GM12873 (cell line): Measurements from ENCODE around the gene FAM124B.

Experiments used
- CTCF ChIP-seq: IDR thresholded peaks from 2 replicates; pipeline ENCODE4 v1.5.1; 2012; ENCODE audit warnings: low read depth, mild to moderate bottlenecking, moderate library complexity, low read length, control low read depth; ENCODE audit not compliant: insufficient read depth; ENCODE audit errors: missing control alignments

FAM124B gene

DNA sequence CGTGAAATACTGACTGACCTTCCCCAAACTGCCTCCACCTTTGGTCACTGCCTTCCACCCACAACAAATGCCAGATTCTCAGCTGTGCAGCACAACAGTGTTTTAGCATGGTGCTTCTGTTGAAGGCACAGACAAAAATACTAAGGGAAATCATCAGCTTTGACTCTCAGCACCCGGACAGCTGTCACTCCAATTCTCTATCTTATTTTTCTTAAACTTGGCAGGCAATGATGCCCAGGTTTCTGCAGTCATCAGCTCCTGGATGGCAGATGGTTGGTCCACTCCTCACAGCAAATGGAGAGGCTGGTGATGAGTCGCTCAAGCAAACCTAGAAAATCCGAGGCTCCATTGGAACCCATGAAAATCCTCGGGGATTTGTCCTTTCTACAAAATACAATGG lies 2.9 kb upstream of the FAM124B start:
- no peak for TF ChIP-seq CTCF

DNA sequence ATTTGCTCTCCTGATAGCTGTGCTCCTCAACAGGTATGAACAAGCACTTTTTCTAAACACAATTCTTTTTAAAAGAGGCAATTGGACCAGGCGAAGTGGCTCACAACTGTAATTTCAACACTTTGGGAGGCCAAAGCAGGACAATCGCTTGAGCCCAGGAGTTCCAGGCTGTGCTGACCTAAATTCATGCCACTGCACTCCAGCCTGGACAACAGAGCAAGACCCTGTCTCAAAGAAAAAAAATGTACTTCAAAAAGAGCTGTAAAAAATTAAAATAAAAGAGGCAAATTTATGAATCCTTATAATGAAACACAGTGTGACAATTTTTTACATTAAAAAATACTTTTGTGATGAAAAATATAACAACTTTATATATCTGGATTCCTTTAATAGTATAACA lies 1.8 kb upstream of the FAM124B start:
- TF ChIP-seq CTCF = no peak

GRCh38 chr2:224400886-224401632 lies 848 bp downstream of the FAM124B start:
- no peak for TF ChIP-seq CTCF

DNA sequence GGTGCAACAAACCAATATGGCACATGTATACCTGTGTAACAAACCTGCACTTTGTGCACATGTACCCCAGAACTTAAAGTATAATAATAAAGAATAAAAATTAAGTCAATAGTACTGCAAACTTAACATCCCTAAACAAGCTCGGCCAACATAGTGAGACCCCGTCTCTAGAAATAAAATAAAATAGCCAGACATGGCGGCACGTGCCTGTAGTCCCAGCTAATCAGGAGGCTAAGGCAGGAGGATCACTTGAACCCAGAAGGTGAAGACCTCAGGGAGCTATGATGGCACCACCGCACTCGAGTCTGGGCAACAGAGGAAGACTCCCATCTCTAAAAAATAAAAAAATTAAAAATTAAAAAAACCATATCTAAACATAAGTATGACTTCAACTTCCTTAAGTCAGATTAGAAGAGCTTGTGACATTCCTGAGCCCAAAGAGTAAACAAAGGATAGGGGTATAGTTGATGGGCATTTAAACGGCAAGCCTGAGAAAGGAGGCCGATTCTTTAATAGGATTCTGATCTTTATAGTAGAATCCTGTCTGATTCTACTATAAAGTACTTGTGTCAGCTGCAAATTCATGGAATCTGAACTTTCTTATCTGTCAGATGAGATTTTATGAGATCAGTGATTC lies 1.6 kb downstream of the FAM124B start:
- no peak for TF ChIP-seq CTCF

- TF ChIP-seq CTCF = no peak
Measured at GRCh38 chr2:224398289-224398688, 3.6 kb downstream of the FAM124B start.

DNA sequence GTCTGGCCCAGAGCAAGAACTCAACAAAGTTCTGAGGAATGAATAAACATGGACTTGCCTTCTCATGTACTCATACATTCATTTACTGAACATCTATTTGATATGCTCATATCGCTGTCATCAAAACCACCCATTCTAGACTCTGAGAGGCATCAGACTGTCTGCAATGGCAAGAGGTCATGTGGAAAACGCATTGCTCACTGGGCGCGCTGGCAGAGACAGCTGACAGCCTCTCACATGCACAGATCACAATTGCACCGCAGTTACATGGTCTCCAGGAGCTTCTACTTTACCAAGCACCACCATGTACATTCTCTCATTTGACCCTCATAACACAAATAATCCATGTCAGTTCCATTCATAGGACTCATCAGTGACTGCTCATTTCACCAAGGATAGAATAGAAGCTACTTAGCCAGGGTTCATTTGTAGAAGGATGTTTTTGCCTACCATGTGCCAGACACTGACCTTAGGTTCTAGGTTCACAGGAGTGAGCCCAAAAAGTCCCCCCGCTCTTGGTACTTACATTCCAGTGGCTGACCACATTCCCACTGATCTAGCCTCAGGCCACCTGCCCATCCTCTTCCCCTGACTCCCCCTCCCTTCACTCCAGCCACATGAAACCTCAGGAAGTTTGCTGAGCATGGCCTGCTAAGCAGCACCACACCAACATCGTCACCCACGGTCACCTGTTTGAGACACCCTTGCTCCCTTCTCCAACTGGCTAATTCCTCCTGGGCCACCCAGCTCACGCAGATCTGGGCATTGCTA lies 6.1 kb downstream of the FAM124B start:
- no peak for TF ChIP-seq CTCF
